CD14-positive monocyte (primary cell): ENCODE measurements around the gene SKIL. TPM values are rescaled to one million over a fixed set of nuclear protein-coding genes. Genes with fewer than 3 reads are reported as not detected.

Experiments used
- DNase-seq, 3 donors: peaks; one replicate each; pipeline ENCODE4 v3.0.0-alpha.2; 2011 to 2022
- H2AFZ ChIP-seq: 2 replicates; pipeline ENCODE4 v1.6.0; 2012; ENCODE audit warnings: mild to moderate bottlenecking, low read depth, low read length, inconsistent platforms; ENCODE audit not compliant: insufficient read depth, poor library complexity, severe bottlenecking
- H3K27ac ChIP-seq, 2 donors: 1 replicate in 1 of 2; 2 replicates in 1 of 2; pipeline ENCODE4 v1.5.1; 2012 to 2013; ENCODE audit warnings: low read length in 2 of 2, control low read depth in 1 of 2, inconsistent platforms in 1 of 2, low read depth in 1 of 2, mild to moderate bottlenecking in 1 of 2
- H3K27me3 ChIP-seq, 2 donors: one replicate each; pipeline versions ENCODE4 v1.6.0 to v1.6.1; 2011 to 2013; ENCODE audit warnings: low read length in 2 of 2; ENCODE audit not compliant: control insufficient read depth in 2 of 2, insufficient read depth in 2 of 2
- H3K36me3 ChIP-seq, 2 donors: replicated peaks in 1 of 2; 1 replicate in 1 of 2; 2 replicates in 1 of 2; pipeline versions ENCODE4 v1.5.1 to v1.6.1; 2012 to 2013; ENCODE audit warnings: low read length in 2 of 2, control low read depth in 1 of 2, inconsistent platforms in 1 of 2, mild to moderate bottlenecking in 1 of 2; ENCODE audit not compliant: insufficient read depth in 2 of 2, control insufficient read depth in 1 of 2
- H3K4me1 ChIP-seq, 2 donors: 1 replicate in 1 of 2; 2 replicates in 1 of 2; pipeline versions ENCODE4 v1.5.1 to v1.6.1; 2012 to 2013; ENCODE audit warnings: low read length in 2 of 2, control low read depth in 1 of 2, inconsistent platforms in 1 of 2, mild to moderate bottlenecking in 1 of 2, moderate library complexity in 1 of 2; ENCODE audit not compliant: insufficient read depth in 2 of 2, control insufficient read depth in 1 of 2
- H3K4me2 ChIP-seq: replicated peaks from 2 replicates; pipeline ENCODE3; 2012; ENCODE audit warnings: low read length, moderate library complexity, mild to moderate bottlenecking; ENCODE audit not compliant: poor library complexity, severe bottlenecking; ENCODE audit errors: extremely low read depth
- H3K4me3 ChIP-seq, 3 experiments: fragments of 200-600 bp in 1 of 3; sonication (generic) in 1 of 3; replicated peaks in 1 of 3; 1 replicate in 2 of 3; 2 replicates in 1 of 3; pipeline ENCODE4 v1.5.1; 2011 to 2013; ENCODE audit warnings: low read length in 3 of 3, mild to moderate bottlenecking in 3 of 3, control low read depth in 2 of 3, low read depth in 2 of 3, inconsistent platforms in 1 of 3, moderate library complexity in 1 of 3
- H3K79me2 ChIP-seq: 2 replicates; pipeline ENCODE4 v1.6.0; 2012; ENCODE audit warnings: mild to moderate bottlenecking, control low read depth, inconsistent platforms, low read length, moderate library complexity; ENCODE audit not compliant: insufficient read depth
- H3K9ac ChIP-seq: 2 replicates; pipeline ENCODE4 v1.6.0; 2017; ENCODE audit warnings: low read length, mild to moderate bottlenecking; ENCODE audit not compliant: insufficient read depth, poor library complexity, severe bottlenecking
- H3K9me3 ChIP-seq, 2 donors: replicated peaks in 1 of 2; 1 replicate in 1 of 2; 2 replicates in 1 of 2; pipeline versions ENCODE4 v1.5.1 to v1.6.1; 2012 to 2013; ENCODE audit warnings: low read length in 2 of 2, control low read depth in 1 of 2; ENCODE audit not compliant: control insufficient read depth in 1 of 2, insufficient read depth in 1 of 2
- H4K20me1 ChIP-seq: 2 replicates; pipeline ENCODE4 v1.6.0; 2012; ENCODE audit warnings: mild to moderate bottlenecking, low read length, control low read depth, moderate library complexity; ENCODE audit not compliant: insufficient read depth
- H3K27ac Mint-ChIP-seq, 7 donors: one replicate each; pipeline ENCODE4 v1.8.0; 2020; ENCODE audit warnings: mild to moderate bottlenecking in 7 of 7, mixed read lengths in 7 of 7, moderate library complexity in 6 of 7, inconsistent platforms in 2 of 7
- H3K27me3 Mint-ChIP-seq, 3 donors: one replicate each; pipeline ENCODE4 v1.8.0; 2021 to 2022; ENCODE audit warnings: low read depth in 3 of 3, mild to moderate bottlenecking in 3 of 3, mixed read lengths in 3 of 3, moderate library complexity in 3 of 3, inconsistent platforms in 1 of 3
- H3K36me3 Mint-ChIP-seq, 2 donors: one replicate each; pipeline ENCODE4 v1.8.0; 2020; ENCODE audit warnings: mixed read lengths in 2 of 2, inconsistent platforms in 1 of 2, mild to moderate bottlenecking in 1 of 2
- H3K4me1 Mint-ChIP-seq: one replicate; pipeline ENCODE4 v1.8.0; 2020; ENCODE audit warnings: mild to moderate bottlenecking, mixed read lengths
- H3K4me3 Mint-ChIP-seq, 2 donors: one replicate each; pipeline ENCODE4 v1.8.0; 2020; ENCODE audit warnings: mild to moderate bottlenecking in 2 of 2, mixed read lengths in 2 of 2, moderate library complexity in 1 of 2
- H3K9me3 Mint-ChIP-seq, 7 donors: one replicate each; pipeline ENCODE4 v1.8.0; 2020 to 2022; ENCODE audit warnings: mixed read lengths in 7 of 7, mild to moderate bottlenecking in 6 of 7, moderate library complexity in 6 of 7, inconsistent platforms in 2 of 7
- WGBS: methylation state at CpG from one replicate; pipeline ENCODE4 v1.1.5; 2013; ENCODE audit warnings: missing lambda C conversion rate; ENCODE audit not compliant: insufficient coverage; 5-methylcytosine and 5-hydroxymethylcytosine counted together
- intact Hi-C, 2 donors: fragments of 100-400 bp; cut with micrococcal nuclease; formaldehyde crosslinking; loops; one replicate each; pipeline versions ENCODE4 v1.15.0 to v1.15.1; 2023
- polyA plus RNA-seq, 3 donors: library from polyadenylated mRNA; depleted of rRNA in 1 of 3; unstranded in 2 of 3; stranded (reverse) in 1 of 3; fragments of 300-500 nt in 2 of 3; fragments of >200 nt in 1 of 3; fragmentation: Illumina TruSeq in 2 of 3; gene quantifications; 1 replicate in 2 of 3; 2 replicates in 1 of 3; pipeline ENCODE4 v1.2.3, GENCODE V29; 2012 to 2021
- TF ChIP-seq, protein P1 (sequence below): fragments of 200-600 bp; IDR thresholded peaks from one replicate; pipeline ENCODE4 v1.8.0; 2022; ENCODE audit warnings: antibody characterized with exemption, mild to moderate bottlenecking

The SKIL gene
- polyA plus RNA-seq, 3 donors: 7.5 to 13.4 (median 9.2) TPM

DNA sequence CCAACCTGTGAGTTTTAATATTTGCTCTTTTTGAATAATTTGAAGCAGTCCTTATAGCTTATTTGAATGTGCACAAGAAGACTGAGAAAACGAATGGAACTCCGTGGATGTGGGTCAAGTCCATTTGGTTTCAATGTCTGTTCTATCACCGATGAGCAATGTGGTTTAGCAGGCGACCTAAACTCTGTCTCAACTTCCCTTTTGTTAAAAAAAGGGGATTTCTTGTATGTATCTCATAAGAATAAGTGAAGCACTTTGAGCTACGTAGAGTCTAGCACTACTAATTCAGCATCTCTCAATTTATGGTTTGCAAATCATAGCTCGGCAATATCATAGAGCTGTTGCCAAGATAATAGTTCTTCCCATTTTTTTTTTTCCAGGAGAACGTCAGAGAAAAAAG lies 4.6 kb upstream of the SKIL start:
- no peaks in the 10 kb centered on the region for H3K27me3 ChIP-seq
- H2AFZ ChIP-seq: no peak overlapping the region
- H3K4me2 ChIP-seq: peak overlapping the region; percentile 28
- peaks cover under 1% of the 10 kb centered on the region for H4K20me1 ChIP-seq
- no peaks in the 10 kb centered on the region for H3K9me3 Mint-ChIP-seq
- no peaks in the 10 kb centered on the region for H3K79me2 ChIP-seq
- H3K4me1 ChIP-seq: peaks cover 25 to 33% of the 10 kb centered on the region in 2 donors
- peak; percentile 82 to 91 (median 88) for DNase-seq
- intact Hi-C loops: loop anchor here in 1 of 2 donors (10.0 kb wide), 1 partner anchor 128 kb away; the partner anchor contains the start of gene PRKCI
- no peak overlapping the region for H3K9ac ChIP-seq
- 0% methylated on average over 2 of the region's 7 CpGs for WGBS
- peak overlapping the region in 1 of 3 experiments; percentile 4 for H3K4me3 ChIP-seq
- peak overlapping the region in 2 of 7 donors; percentile 26 to 73 for H3K27ac Mint-ChIP-seq
- peaks cover 32% of the 10 kb centered on the region for H3K4me1 Mint-ChIP-seq
- peak overlapping the region in 1 of 2 donors; percentile 39 for H3K27ac ChIP-seq
- H3K36me3 Mint-ChIP-seq: peaks cover 4 to 7% of the 10 kb centered on the region in 2 donors
- no peak overlapping the region for H3K4me3 Mint-ChIP-seq
- no peaks in the 10 kb centered on the region for H3K36me3 ChIP-seq
- H3K9me3 ChIP-seq: no peaks in the 10 kb centered on the region
- TF ChIP-seq, protein P1, sequence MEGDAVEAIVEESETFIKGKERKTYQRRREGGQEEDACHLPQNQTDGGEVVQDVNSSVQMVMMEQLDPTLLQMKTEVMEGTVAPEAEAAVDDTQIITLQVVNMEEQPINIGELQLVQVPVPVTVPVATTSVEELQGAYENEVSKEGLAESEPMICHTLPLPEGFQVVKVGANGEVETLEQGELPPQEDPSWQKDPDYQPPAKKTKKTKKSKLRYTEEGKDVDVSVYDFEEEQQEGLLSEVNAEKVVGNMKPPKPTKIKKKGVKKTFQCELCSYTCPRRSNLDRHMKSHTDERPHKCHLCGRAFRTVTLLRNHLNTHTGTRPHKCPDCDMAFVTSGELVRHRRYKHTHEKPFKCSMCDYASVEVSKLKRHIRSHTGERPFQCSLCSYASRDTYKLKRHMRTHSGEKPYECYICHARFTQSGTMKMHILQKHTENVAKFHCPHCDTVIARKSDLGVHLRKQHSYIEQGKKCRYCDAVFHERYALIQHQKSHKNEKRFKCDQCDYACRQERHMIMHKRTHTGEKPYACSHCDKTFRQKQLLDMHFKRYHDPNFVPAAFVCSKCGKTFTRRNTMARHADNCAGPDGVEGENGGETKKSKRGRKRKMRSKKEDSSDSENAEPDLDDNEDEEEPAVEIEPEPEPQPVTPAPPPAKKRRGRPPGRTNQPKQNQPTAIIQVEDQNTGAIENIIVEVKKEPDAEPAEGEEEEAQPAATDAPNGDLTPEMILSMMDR: no peak
- H3K27me3 Mint-ChIP-seq: peaks cover 0 to 9% (median 6%) of the 10 kb centered on the region in 3 donors

DNA sequence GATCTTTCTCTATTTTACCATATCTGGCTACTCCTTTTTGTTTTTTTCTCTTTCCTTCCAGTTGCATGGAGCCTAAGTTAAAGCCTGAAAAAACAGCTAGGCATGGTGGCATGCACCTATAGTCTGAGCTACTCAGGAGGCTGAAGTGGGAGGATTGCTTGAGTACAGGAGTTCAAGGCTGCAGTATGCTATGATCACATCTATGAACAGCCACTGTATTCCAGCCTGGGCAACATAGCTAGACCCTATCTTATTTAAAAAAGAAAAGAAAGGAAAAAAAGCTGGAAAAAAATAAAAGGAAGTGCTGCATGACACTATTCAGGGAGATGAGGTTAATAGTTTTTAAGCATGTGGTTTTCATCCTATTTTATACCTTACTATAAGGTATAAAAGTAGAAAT lies 4.0 kb upstream of the SKIL start:
- DNase-seq: no peak
- TF ChIP-seq, protein P1: no peak
- peaks cover 6% of the 10 kb centered on the region for H4K20me1 ChIP-seq
- Mint-ChIP-seq H3K36me3 (peaks cover 4 to 9% of the 10 kb centered on the region in 2 donors), H3K9me3 (peaks cover 0 to 3% (median 0%) of the 10 kb centered on the region in 7 donors), H3K4me3 (peak overlapping the region in 1 of 2 donors; percentile 64), H3K27ac (peak overlapping the region in 5 of 7 donors; percentile 7 to 74 (median 30)), H3K4me1 (peaks cover 34% of the 10 kb centered on the region), H3K27me3 (peaks cover 0 to 9% (median 9%) of the 10 kb centered on the region in 3 donors)
- H3K9me3 ChIP-seq: no peaks in the 10 kb centered on the region
- H2AFZ ChIP-seq: no peak overlapping the region
- H3K27ac ChIP-seq: peak overlapping the region in 1 of 2 donors; percentile 39
- H3K79me2 ChIP-seq: no peaks in the 10 kb centered on the region
- H3K27me3 ChIP-seq: no peaks in the 10 kb centered on the region
- H3K9ac ChIP-seq: no peak overlapping the region
- peak overlapping the region in 1 of 3 experiments; percentile 4 for H3K4me3 ChIP-seq
- peak overlapping the region; percentile 28 for H3K4me2 ChIP-seq
- peaks cover 29 to 38% of the 10 kb centered on the region in 2 donors for H3K4me1 ChIP-seq
- no peaks in the 10 kb centered on the region for H3K36me3 ChIP-seq
- intact Hi-C loops: loop anchor here in 1 of 2 donors (10.0 kb wide), 1 partner anchor 129 kb away; the partner anchor contains the start of gene PRKCI
